Measurements from ENCODE around the gene PDCD7. TPM values are rescaled to one million over a fixed set of nuclear protein-coding genes. Genes with fewer than 3 reads are reported as not detected.

Gene PDCD7
- total and polyA plus RNA-seq, 2 of the 4 experiments (the other 2 are of a cell fraction) = 4.7 to 12.3 TPM

- dilution Hi-C loops (cut with HindIII; ENCODE audit: low sequenced_read_pairs, unreplicated experiment) = no loop called here
Observed at GRCh38 chr15:65076486-65077290, 56.9 kb downstream of the PDCD7 start, which contains the start of gene KBTBD13. KBTBD13 (plus strand) TSS chr15:65076746; CDS start chr15:65076816, 70 bp downstream.

More at GRCh38 chr15:65076486-65077290, 56.9 kb downstream of the PDCD7 start, which contains the start of gene KBTBD13:
- Histone ChIP-seq H3K27ac (ENCODE audit: insufficient read depth, low read length) (no peak within 1 kb of the TSS), H3K27me3 (ENCODE audit: control insufficient read depth, insufficient read depth, low read length) (peaks cover 27% of the 10 kb centered on the region), H2BK5ac (ENCODE audit: low read depth, low read length, poor library complexity, severe bottlenecking) (no peak within 1 kb of the TSS), H3K4me2 (ENCODE audit: low read depth, low read length) (no peak within 1 kb of the TSS), H3K79me1 (ENCODE audit: low read depth in 1 of 2, low read length in 2 of 2) (no peaks in the 10 kb centered on the region), H3K14ac (replicated peaks; ENCODE audit: low read depth, low read length) (no peak within 1 kb of the TSS), H4K5ac (ENCODE audit: low read depth, low read length) (no peak within 1 kb of the TSS), H3K56ac (ENCODE audit: extremely low read depth, insufficient read depth, low read length) (no peak within 1 kb of the TSS), H2BK120ac (ENCODE audit: low read depth, low read length) (no peak within 1 kb of the TSS), H2AK5ac (ENCODE audit: low read depth, low read length) (no peak within 1 kb of the TSS), H4K20me1 (ENCODE audit: insufficient read depth, low read length) (no peaks in the 10 kb centered on the region), H2BK15ac (ENCODE audit: low read depth, low read length) (no peak within 1 kb of the TSS), H3K9ac (ENCODE audit: low read depth, low read length) (no peak within 1 kb of the TSS), H2AK9ac (replicated peaks; ENCODE audit: low read depth, low read length, poor library complexity) (no peak within 1 kb of the TSS), H2AFZ (replicated peaks; ENCODE audit: low read length, poor library complexity) (no peak within 1 kb of the TSS), H3K9me3 (ENCODE audit: control insufficient read depth, insufficient read depth, low read length) (no peaks in the 10 kb centered on the region), H4K91ac (ENCODE audit: insufficient read depth, low read depth, low read length) (no peak within 1 kb of the TSS), H2BK20ac (ENCODE audit: low read depth, low read length) (no peak within 1 kb of the TSS), H3K23ac (ENCODE audit: low read depth, low read length) (no peak within 1 kb of the TSS), H4K8ac (ENCODE audit: low read depth in 2 of 2, low read length in 2 of 2) (no peak within 1 kb of the TSS), H3K4ac (ENCODE audit: low read depth, low read length) (no peak within 1 kb of the TSS), H3K18ac (ENCODE audit: low read depth, low read length) (no peak within 1 kb of the TSS), H3K9me1 (ENCODE audit: insufficient read depth, low read length) (peaks cover 11% of the 10 kb centered on the region; the same call in 1 of the 2 replicates), H3K4me1 (ENCODE audit: control insufficient read depth, insufficient read depth, low read length) (peaks cover 7% of the 10 kb centered on the region), H3K4me3 (ENCODE audit: insufficient read depth, low read depth, low read length) (no peak within 1 kb of the TSS), H3K36me3 (ENCODE audit: control insufficient read depth, insufficient read depth, low read length) (no peaks in the 10 kb centered on the region)
- intact Hi-C loops (cut with micrococcal nuclease) (no loop called here), in situ Hi-C loops (cut with MboI; ENCODE audit: low sequenced_read_pairs) (no loop called here)
- TF ChIP-seq SMC3 (IDR thresholded peaks at IDR 0.05; ENCODE audit: low read depth, low read length) (no peak), CEBPB (IDR thresholded peaks at IDR 0.05; ENCODE audit: low read depth, low read length) (no peak), NFE2L2 (IDR thresholded peaks at IDR 0.05; ENCODE audit: low read depth, low read length) (no peak), BHLHE40 (IDR thresholded peaks at IDR 0.05; ENCODE audit: low read depth, low read length) (no peak), MXI1 (IDR thresholded peaks at IDR 0.05; ENCODE audit: borderline replicate concordance, low read depth, low read length) (no peak), RFX5 (IDR thresholded peaks at IDR 0.05; ENCODE audit: low read depth, low read length) (no peak), CTCF (conservative IDR thresholded peaks at IDR 0.05; ENCODE audit: low read depth, low read length) (no peak), MAZ (IDR thresholded peaks at IDR 0.05; ENCODE audit: borderline replicate concordance, low read depth, low read length) (no peak), USF2 (IDR thresholded peaks at IDR 0.05; ENCODE audit: low read depth, low read length) (no peak), ELK1 (IDR thresholded peaks at IDR 0.05; ENCODE audit: borderline replicate concordance, low read depth, low read length) (no peak), CHD1 (IDR thresholded peaks at IDR 0.05; ENCODE audit: low read depth, low read length) (no peak), MAFK (IDR thresholded peaks at IDR 0.05; ENCODE audit: low read depth, low read length) (no peak), FOS (IDR thresholded peaks at IDR 0.05; ENCODE audit: low read depth, low read length) (no peak)
- ChIA-PET CTCF (no interaction called here), POLR2A (ENCODE audit: unreplicated experiment) (no interaction called here)
- BruUV-seq (replicated peaks) = no TSS peak
- WGBS, 2 experiments (ENCODE audit: extremely low coverage in 2 of 2, insufficient read length in 1 of 2) = 92% methylated on average over 51 of the region's 73 CpGs; no CpG with 5 or more reads in 1 of the 2 experiments
- ATAC-seq (ENCODE audit: low read depth) (no peak), DNase-seq (no peak)
